HUES48 (cell line): Measurements from ENCODE around the gene RXYLT1.

Source experiments
- H3K27ac ChIP-seq: one replicate; pipeline ENCODE4 v1.7.0; 2013; ENCODE audit warnings: low read depth, low read length, inconsistent platforms
- H3K27me3 ChIP-seq: 2 replicates; pipeline ENCODE4 v1.6.1; 2013; ENCODE audit warnings: mild to moderate bottlenecking, low read length; ENCODE audit not compliant: control insufficient read depth, insufficient read depth
- H3K36me3 ChIP-seq: 2 replicates; pipeline ENCODE4 v1.6.1; 2013; ENCODE audit warnings: low read length; ENCODE audit not compliant: control insufficient read depth, insufficient read depth
- H3K4me1 ChIP-seq: 2 replicates; pipeline ENCODE4 v1.6.1; 2013; ENCODE audit warnings: mild to moderate bottlenecking, low read length; ENCODE audit not compliant: control insufficient read depth, insufficient read depth
- H3K4me3 ChIP-seq: 2 replicates; pipeline ENCODE4 v1.5.1; 2013; ENCODE audit warnings: mild to moderate bottlenecking, low read depth, low read length
- H3K9ac ChIP-seq: 2 replicates; pipeline ENCODE4 v1.6.1; 2013; ENCODE audit warnings: mild to moderate bottlenecking, low read depth, low read length, moderate library complexity
- H3K9me3 ChIP-seq: 2 replicates; pipeline ENCODE4 v1.6.1; 2013; ENCODE audit warnings: low read length; ENCODE audit not compliant: control insufficient read depth, insufficient read depth

The RXYLT1 gene

GRCh38 chr12:63855299-63855698 is 75.6 kb downstream of the RXYLT1 start:
- Histone ChIP-seq H3K36me3 (no peaks in the 10 kb centered on the region), H3K9ac (no peak overlapping the region), H3K27ac (no peak overlapping the region), H3K27me3 (no peaks in the 10 kb centered on the region), H3K4me3 (no peak overlapping the region), H3K4me1 (peaks cover 13% of the 10 kb centered on the region), H3K9me3 (no peaks in the 10 kb centered on the region)

GRCh38 chr12:63857771-63858670 is 78.3 kb downstream of the RXYLT1 start:
- Histone ChIP-seq H3K27me3 (no peaks in the 10 kb centered on the region), H3K9me3 (no peaks in the 10 kb centered on the region), H3K4me1 (peaks cover 16% of the 10 kb centered on the region), H3K36me3 (no peaks in the 10 kb centered on the region), H3K9ac (no peak overlapping the region), H3K4me3 (no peak overlapping the region), H3K27ac (no peak overlapping the region)
